Left lung (tissue), 10 donors: ENCODE results near the gene SLC22A4. TPM values are rescaled to one million over a fixed set of nuclear protein-coding genes. Genes with fewer than 3 reads are reported as not detected.

ENCODE experiments used
- ATAC-seq: fragments of 200-7000 bp; cut with Tn5 transposase; one replicate; pipeline ENCODE4 v1.9.1; 2020; ENCODE audit warnings: moderate library complexity
- DNase-seq, 4 donors: peaks; one replicate each; pipeline ENCODE4 v3.0.0-alpha.2; 2013 to 2020
- H3K27ac ChIP-seq, 2 donors: fragments of 200-600 bp; sonication (generic) in 1 of 2; one replicate each; pipeline versions ENCODE4 v1.5.0 to v1.8.0; 2020 to 2021
- H3K27me3 ChIP-seq, 2 donors: fragments of 200-600 bp; sonication (generic) in 1 of 2; one replicate each; pipeline versions ENCODE4 v1.5.0 to v1.8.0; 2020 to 2021
- H3K36me3 ChIP-seq, 2 donors: fragments of 200-600 bp; sonication (generic) in 1 of 2; one replicate each; pipeline versions ENCODE4 v1.5.0 to v1.8.0; 2020 to 2021
- H3K4me1 ChIP-seq, 2 donors: fragments of 200-600 bp; one replicate each; pipeline ENCODE4 v1.8.0; 2021
- H3K4me3 ChIP-seq, 2 donors: fragments of 200-600 bp; sonication (generic) in 1 of 2; one replicate each; pipeline versions ENCODE4 v1.5.0 to v1.8.0; 2020 to 2021; ENCODE audit warnings: mild to moderate bottlenecking in 1 of 2
- H3K9me3 ChIP-seq, 2 donors: fragments of 200-600 bp; sonication (generic) in 1 of 2; one replicate each; pipeline versions ENCODE4 v1.5.0 to v1.8.0; 2020 to 2021
- intact Hi-C, 2 donors: fragments of 100-400 bp; cut with DNase I; formaldehyde crosslinking; loops; one replicate each; pipeline versions ENCODE4 v1.11.2 to v1.14.2; 2022
- polyA plus RNA-seq, 6 donors: library from polyadenylated mRNA; unstranded; fragments of 120-200 nt; gene quantifications; one replicate each; pipeline ENCODE4 v1.2.1, GENCODE V29; 2013; ENCODE audit not compliant: insufficient read length in 6 of 6
- total RNA-seq, 2 donors: library from RNA; stranded (reverse); fragmentation: NEBNext Ultra II Directional; extraction: Animal tissue kit (Norgen Biotek cat#: 25700); gene quantifications; one replicate each; pipeline ENCODE4 v1.2.1, GENCODE V29; 2021
- TF ChIP-seq, protein P1 (sequence below), 2 donors: fragments of 200-600 bp; sonication (generic) in 1 of 2; IDR thresholded peaks; one replicate each; pipeline versions ENCODE4 v1.5.0 to v1.8.0; 2021; ENCODE audit warnings: antibody characterized with exemption in 2 of 2
- donor health status: DM: no; HTN: yes; CAD: no.
- donor health status: DM: no; HTN: no; CAD: no.

SLC22A4 gene
- total and polyA plus RNA-seq, 8 donors, result 1.0 to 10.3 (median 3.4) TPM

DNA sequence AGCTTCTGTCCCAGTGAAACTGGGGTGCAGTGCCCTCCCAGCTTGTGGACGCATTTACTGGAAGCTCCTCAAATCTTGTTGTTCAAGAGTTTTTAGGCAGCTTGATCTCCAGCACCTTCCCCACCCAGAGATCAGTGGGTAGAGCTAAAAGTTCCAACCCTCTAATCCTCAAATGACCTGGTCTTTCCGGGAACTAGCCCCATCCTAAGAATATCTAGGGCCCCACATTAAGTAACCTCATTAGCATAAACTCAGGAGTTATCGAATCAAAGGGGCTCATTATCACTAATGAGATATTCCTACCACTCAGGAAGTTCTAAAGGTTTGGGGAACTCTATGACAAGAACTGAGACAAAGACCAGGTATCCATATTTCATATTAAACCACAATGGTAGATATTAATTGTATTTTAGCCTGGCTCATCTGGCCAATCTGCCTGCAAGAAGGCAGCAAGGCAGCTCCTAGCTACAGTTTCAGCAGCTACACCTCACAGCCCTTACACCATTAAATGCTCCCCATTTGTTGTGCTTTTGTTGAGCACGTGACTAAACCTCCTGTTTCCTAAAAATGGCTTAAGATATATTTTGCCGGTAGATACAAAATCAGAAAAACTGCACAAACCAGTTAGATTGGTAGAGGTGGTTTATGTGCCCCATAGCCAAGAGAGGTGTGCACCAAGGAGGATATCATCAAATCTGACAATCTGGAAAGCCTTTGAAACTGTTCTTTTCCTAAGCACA lies 50.8 kb downstream of the SLC22A4 start:
- no peak for ATAC-seq
- no peak overlapping the region for H3K27ac ChIP-seq
- no peak for DNase-seq
- no peaks in the 10 kb centered on the region for H3K9me3 ChIP-seq
- TF ChIP-seq, protein P1, sequence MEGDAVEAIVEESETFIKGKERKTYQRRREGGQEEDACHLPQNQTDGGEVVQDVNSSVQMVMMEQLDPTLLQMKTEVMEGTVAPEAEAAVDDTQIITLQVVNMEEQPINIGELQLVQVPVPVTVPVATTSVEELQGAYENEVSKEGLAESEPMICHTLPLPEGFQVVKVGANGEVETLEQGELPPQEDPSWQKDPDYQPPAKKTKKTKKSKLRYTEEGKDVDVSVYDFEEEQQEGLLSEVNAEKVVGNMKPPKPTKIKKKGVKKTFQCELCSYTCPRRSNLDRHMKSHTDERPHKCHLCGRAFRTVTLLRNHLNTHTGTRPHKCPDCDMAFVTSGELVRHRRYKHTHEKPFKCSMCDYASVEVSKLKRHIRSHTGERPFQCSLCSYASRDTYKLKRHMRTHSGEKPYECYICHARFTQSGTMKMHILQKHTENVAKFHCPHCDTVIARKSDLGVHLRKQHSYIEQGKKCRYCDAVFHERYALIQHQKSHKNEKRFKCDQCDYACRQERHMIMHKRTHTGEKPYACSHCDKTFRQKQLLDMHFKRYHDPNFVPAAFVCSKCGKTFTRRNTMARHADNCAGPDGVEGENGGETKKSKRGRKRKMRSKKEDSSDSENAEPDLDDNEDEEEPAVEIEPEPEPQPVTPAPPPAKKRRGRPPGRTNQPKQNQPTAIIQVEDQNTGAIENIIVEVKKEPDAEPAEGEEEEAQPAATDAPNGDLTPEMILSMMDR (IDR thresholded peaks at IDR 0.05), result no peak
- H3K4me3 ChIP-seq, result no peak overlapping the region
- peaks cover 0 to 29% of the 10 kb centered on the region in 2 donors for H3K36me3 ChIP-seq
- H3K4me1 ChIP-seq, result no peaks in the 10 kb centered on the region
- H3K27me3 ChIP-seq, result no peaks in the 10 kb centered on the region
- intact Hi-C loops, result no loop called here

DNA sequence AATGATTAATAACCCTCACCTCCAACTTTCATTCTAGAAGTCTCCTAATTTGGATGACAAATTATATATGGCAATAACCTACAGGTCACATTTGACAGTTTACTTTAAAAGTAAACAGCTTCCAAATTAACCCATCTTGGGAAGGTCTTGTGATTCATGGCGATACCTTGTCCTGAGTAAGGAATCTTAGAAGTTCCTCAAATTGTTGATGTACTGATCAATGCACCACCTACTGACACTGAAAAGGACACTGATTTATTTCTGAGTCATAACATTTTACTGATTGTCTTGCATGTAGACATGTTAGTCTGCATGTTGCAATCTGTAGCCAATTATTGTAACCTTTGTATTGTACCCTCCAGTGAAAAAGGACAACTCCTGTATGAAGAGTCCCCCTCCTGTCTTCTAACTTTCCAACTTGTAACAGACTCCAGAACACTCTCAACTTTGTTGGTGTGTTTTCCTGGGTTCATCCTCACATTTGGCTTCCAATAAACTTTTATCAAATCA lies 59.3 kb downstream of the SLC22A4 start:
- H3K27ac ChIP-seq, result peak overlapping the region in 1 of 2 donors; percentile 84
- no peak overlapping the region for H3K4me3 ChIP-seq
- intact Hi-C loops, result no loop called here
- ATAC-seq (no peak), DNase-seq (no peak)
- peaks cover 0 to 8% of the 10 kb centered on the region in 2 donors for H3K36me3 ChIP-seq
- no peaks in the 10 kb centered on the region for H3K27me3 ChIP-seq
- peaks cover 0 to 15% of the 10 kb centered on the region in 2 donors for H3K4me1 ChIP-seq
- H3K9me3 ChIP-seq, result no peaks in the 10 kb centered on the region
- TF ChIP-seq, protein P1 (IDR thresholded peaks at IDR 0.05), result no peak

DNA sequence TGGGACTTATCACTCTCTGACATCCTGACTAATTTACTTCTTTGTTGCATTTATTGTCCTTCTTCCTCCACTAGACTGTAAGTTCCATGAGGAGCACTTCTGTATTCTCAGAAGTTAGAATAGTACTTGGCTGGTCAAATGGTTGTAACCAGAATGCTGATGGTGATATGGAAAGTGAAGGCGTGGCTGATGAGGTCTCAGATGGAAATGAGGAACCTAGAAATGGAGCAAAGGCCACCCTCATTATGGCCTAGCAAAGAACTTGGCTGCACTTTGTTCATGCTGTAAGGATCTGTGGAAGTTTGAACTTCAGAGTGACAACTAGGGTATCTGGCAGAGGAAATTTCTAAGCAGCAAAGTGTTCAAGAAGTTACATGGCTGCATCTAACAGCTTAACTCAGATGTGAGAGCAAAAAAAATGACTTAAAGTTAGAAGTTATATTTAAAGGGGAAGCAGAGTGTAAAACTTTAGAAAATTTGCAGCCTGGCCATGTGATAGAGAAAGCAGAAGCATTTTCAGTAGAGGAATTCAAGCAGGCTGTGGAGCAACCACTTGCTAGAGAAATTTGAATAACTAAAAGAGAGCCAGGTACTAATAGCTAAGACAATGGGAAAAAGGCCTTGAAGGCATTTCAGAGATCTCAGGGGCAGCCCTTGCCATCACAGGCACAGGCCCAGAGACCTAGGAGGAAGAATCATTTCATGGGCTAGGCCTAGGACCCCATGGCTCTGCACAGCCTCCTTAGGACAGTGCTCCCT lies 60.4 kb downstream of the SLC22A4 start:
- ATAC-seq, result peak; percentile 79
- intact Hi-C loops, result no loop called here
- Histone ChIP-seq H3K27ac (peak overlapping the region; percentile 57 to 84), H3K4me3 (no peak overlapping the region), H3K4me1 (peaks cover 0 to 15% of the 10 kb centered on the region in 2 donors), H3K9me3 (no peaks in the 10 kb centered on the region), H3K27me3 (no peaks in the 10 kb centered on the region), H3K36me3 (peaks cover 0 to 2% of the 10 kb centered on the region in 2 donors)
- DNase-seq, result peak in 1 of 4 donors; percentile 49
- TF ChIP-seq, protein P1 (IDR thresholded peaks at IDR 0.05), result no peak

DNA sequence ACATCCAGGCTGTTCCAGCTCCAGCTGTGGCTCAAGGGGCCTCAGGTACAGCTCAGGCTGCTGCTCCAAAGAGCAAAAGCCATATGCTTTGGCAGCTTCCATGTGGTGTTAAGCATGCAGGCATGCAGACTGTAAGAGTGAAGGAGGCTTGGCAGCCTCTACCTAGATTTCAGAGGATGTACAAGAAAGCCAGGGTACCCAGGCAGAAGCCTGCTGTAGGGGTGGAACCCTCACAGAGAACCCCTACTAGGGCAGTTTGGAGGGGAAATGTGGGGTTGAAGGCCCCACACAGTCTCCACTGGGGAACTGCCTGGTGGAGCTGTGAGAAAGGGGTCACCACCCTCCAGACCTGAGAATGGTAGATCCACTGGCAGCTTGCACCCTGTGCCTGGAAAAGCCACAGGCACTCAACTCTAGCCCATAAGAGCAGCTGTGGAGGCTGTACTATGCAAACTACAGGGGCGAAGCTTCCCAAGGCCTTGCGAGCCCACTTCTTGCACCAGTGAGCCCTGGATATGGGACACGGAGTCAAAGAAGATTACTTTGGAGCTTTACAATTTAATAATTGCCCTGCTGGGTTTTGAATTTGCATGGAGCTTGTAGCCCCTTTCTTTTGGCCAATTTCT lies 61.1 kb downstream of the SLC22A4 start:
- Histone ChIP-seq H3K27ac (peak overlapping the region; percentile 57 to 84), H3K4me1 (peaks cover 0 to 15% of the 10 kb centered on the region in 2 donors), H3K36me3 (no peaks in the 10 kb centered on the region), H3K27me3 (no peaks in the 10 kb centered on the region), H3K9me3 (no peaks in the 10 kb centered on the region), H3K4me3 (no peak overlapping the region)
- ATAC-seq, result no peak
- TF ChIP-seq, protein P1 (IDR thresholded peaks at IDR 0.05), result no peak
- intact Hi-C loops, result no loop called here
- DNase-seq, result no peak
